H1 (cell line): ENCODE data around the gene RHBDD1. TPM values are rescaled to one million over a fixed set of nuclear protein-coding genes. Genes with fewer than 3 reads are reported as not detected.

Experiments
- CTCF ChIA-PET: fragments of 300-600 bp; sonication (Branson Sonifier 250); formaldehyde crosslinking; loops from one replicate; lab custom pipeline; 2021; ENCODE audit not compliant: partially characterized antibody; lab: Charles Lee
- POLR2A ChIA-PET: fragments of 300-600 bp; sonication (Branson Sonifier 250); formaldehyde crosslinking; loops from one replicate; lab custom pipeline; 2021; ENCODE audit warnings: inconsistent platforms; ENCODE audit not compliant: partially characterized antibody; lab: Charles Lee
- DNase-seq, 2 experiments: peaks; one replicate each; pipeline versions ENCODE4 v3.0.0 to v3.0.0-alpha.2; 2010 to 2022; ENCODE audit warnings: low spot score in 2 of 2, low read depth in 1 of 2, mixed read lengths in 1 of 2
- FAIRE-seq: peaks from 2 replicates; lab custom pipeline; 2011; peaks lifted over from hg19 to GRCh38; lab: Jason Lieb, UNC
- H2AFZ ChIP-seq: 2 replicates; pipeline ENCODE4 v1.8.1; 2012; ENCODE audit warnings: low read length, inconsistent platforms
- H2AK5ac ChIP-seq: 2 replicates; pipeline ENCODE4 v1.6.1; 2013; ENCODE audit warnings: low read depth, low read length
- H2BK120ac ChIP-seq: replicated peaks from 2 replicates; pipeline ENCODE3; 2013; ENCODE audit warnings: low read depth, low read length, inconsistent platforms
- H2BK12ac ChIP-seq: 2 replicates; pipeline ENCODE4 v1.6.1; 2013; ENCODE audit warnings: low read depth, low read length
- H2BK15ac ChIP-seq: 2 replicates; pipeline ENCODE4 v1.6.1; 2013; ENCODE audit warnings: low read length
- H2BK20ac ChIP-seq: 2 replicates; pipeline ENCODE4 v1.6.1; 2013; ENCODE audit warnings: low read length
- H2BK5ac ChIP-seq: 2 replicates; pipeline ENCODE4 v1.6.1; 2013; ENCODE audit warnings: low read depth, low read length
- H3K14ac ChIP-seq: 2 replicates; pipeline ENCODE4 v1.6.1; 2013; ENCODE audit warnings: inconsistent platforms; ENCODE audit not compliant: insufficient read length
- H3K18ac ChIP-seq: 2 replicates; pipeline ENCODE4 v1.6.1; 2013; ENCODE audit warnings: low read length; ENCODE audit errors: extremely low read depth
- H3K23ac ChIP-seq: 2 replicates; pipeline ENCODE4 v1.6.1; 2013; ENCODE audit warnings: inconsistent platforms; ENCODE audit not compliant: insufficient read length
- H3K23me2 ChIP-seq: 2 replicates; pipeline ENCODE4 v1.6.1; 2013; ENCODE audit warnings: low read depth, low read length
- H3K27ac ChIP-seq: 2 replicates; pipeline ENCODE4 v1.6.1; 2011; ENCODE audit warnings: low read depth, low read length, inconsistent platforms
- H3K27me3 ChIP-seq, 4 experiments: replicated peaks in 1 of 4; 1 replicate in 1 of 4; 2 replicates in 3 of 4; pipeline versions ENCODE4 v1.6.1 to v1.8.1; 2011 to 2013; ENCODE audit warnings: low read length in 3 of 4, mild to moderate bottlenecking in 3 of 4, inconsistent platforms in 2 of 4, mixed read lengths in 2 of 4, moderate library complexity in 1 of 4; ENCODE audit not compliant: control insufficient read depth in 3 of 4, insufficient read depth in 3 of 4; ENCODE audit errors: extremely low read depth in 1 of 4
- H3K36me3 ChIP-seq, 4 experiments: 2 replicates each; pipeline versions ENCODE4 v1.6.1 to v1.8.1; 2011 to 2013; ENCODE audit warnings: mild to moderate bottlenecking in 4 of 4, low read length in 3 of 4, moderate library complexity in 2 of 4, control low read depth in 1 of 4, inconsistent platforms in 1 of 4; ENCODE audit not compliant: insufficient read depth in 4 of 4, control insufficient read depth in 2 of 4
- H3K4ac ChIP-seq: replicated peaks from 2 replicates; pipeline ENCODE3; 2013; ENCODE audit warnings: low read length, low read depth, mixed read lengths, inconsistent platforms; ENCODE audit not compliant: insufficient read length
- H3K4me1 ChIP-seq, 4 experiments: replicated peaks in 1 of 4; 1 replicate in 1 of 4; 2 replicates in 3 of 4; pipeline versions ENCODE4 v1.6.1 to v1.8.1; 2011 to 2013; ENCODE audit warnings: low read length in 3 of 4, inconsistent platforms in 2 of 4, mixed read lengths in 1 of 4; ENCODE audit not compliant: insufficient read depth in 4 of 4, control insufficient read depth in 3 of 4
- H3K4me2 ChIP-seq, 2 experiments: 2 replicates each; pipeline versions ENCODE4 v1.6.1 to v1.8.1; 2011 to 2013; ENCODE audit warnings: low read depth in 2 of 2, low read length in 2 of 2, control low read depth in 1 of 2, inconsistent platforms in 1 of 2, mild to moderate bottlenecking in 1 of 2; ENCODE audit not compliant: insufficient read depth in 1 of 2
- H3K4me3 ChIP-seq, 4 experiments: fragments of 200-600, 300-600 bp in 1 of 4; sonication (generic), shearing (Covaris generic), sonication (Bioruptor Twin) in 1 of 4; 2 replicates each; pipeline versions ENCODE4 v1.5.1 to v1.8.1; 2011 to 2016; ENCODE audit warnings: low read length in 4 of 4, low read depth in 3 of 4, control low read depth in 2 of 4, inconsistent platforms in 2 of 4, mild to moderate bottlenecking in 2 of 4, mixed read lengths in 1 of 4, moderate library complexity in 1 of 4; ENCODE audit not compliant: insufficient read depth in 2 of 4; ENCODE audit errors: extremely low read depth in 1 of 4
- H3K56ac ChIP-seq: replicated peaks from 2 replicates; pipeline ENCODE3; 2013; ENCODE audit warnings: low read depth, mild to moderate bottlenecking, mixed read lengths, low read length, inconsistent platforms; ENCODE audit not compliant: insufficient read length
- H3K79me1 ChIP-seq: 2 replicates; pipeline ENCODE4 v1.6.1; 2013; ENCODE audit warnings: low read depth, low read length, control low read depth
- H3K79me2 ChIP-seq, 2 experiments: 2 replicates each; pipeline versions ENCODE4 v1.6.1 to v1.8.1; 2012 to 2013; ENCODE audit warnings: low read length in 2 of 2, mild to moderate bottlenecking in 2 of 2, inconsistent platforms in 1 of 2; ENCODE audit not compliant: insufficient read depth in 2 of 2, control insufficient read depth in 1 of 2
- H3K9ac ChIP-seq, 4 experiments: replicated peaks in 1 of 4; 1 replicate in 1 of 4; 2 replicates in 3 of 4; pipeline versions ENCODE4 v1.6.1 to v1.8.1; 2011 to 2013; ENCODE audit warnings: low read depth in 3 of 4, low read length in 3 of 4, control low read depth in 2 of 4, mild to moderate bottlenecking in 2 of 4, moderate library complexity in 2 of 4, inconsistent platforms in 1 of 4; ENCODE audit errors: extremely low read depth in 1 of 4
- H3K9me3 ChIP-seq, 2 experiments: 2 replicates each; pipeline versions ENCODE4 v1.6.1 to v1.8.1; 2012 to 2013; ENCODE audit warnings: mild to moderate bottlenecking in 2 of 2, moderate library complexity in 2 of 2, control low read depth in 1 of 2, inconsistent platforms in 1 of 2, low read depth in 1 of 2, low read length in 1 of 2, mixed read lengths in 1 of 2; ENCODE audit not compliant: insufficient read depth in 2 of 2
- H4K20me1 ChIP-seq, 2 experiments: replicated peaks in 1 of 2; 2 replicates each; pipeline versions ENCODE3 to v1.8.1; 2011 to 2013; ENCODE audit warnings: inconsistent platforms in 2 of 2, low read length in 2 of 2, mild to moderate bottlenecking in 1 of 2; ENCODE audit not compliant: insufficient read depth in 2 of 2, control insufficient read depth in 1 of 2
- H4K5ac ChIP-seq: 2 replicates; pipeline ENCODE4 v1.6.1; 2013; ENCODE audit warnings: low read length, low read depth, mixed read lengths, inconsistent platforms; ENCODE audit not compliant: insufficient read length
- H4K8ac ChIP-seq: 2 replicates; pipeline ENCODE4 v1.8.0; 2013; ENCODE audit warnings: mild to moderate bottlenecking, moderate library complexity, low read length, inconsistent platforms; ENCODE audit not compliant: insufficient read depth; ENCODE audit errors: extremely low read depth
- H4K91ac ChIP-seq: replicated peaks from 2 replicates; pipeline ENCODE3; 2013; ENCODE audit warnings: low read length, mixed read lengths, inconsistent platforms; ENCODE audit not compliant: insufficient read length
- ASH2L ChIP-seq: fragments of 200-600, 300-600 bp; sonication (generic); IDR thresholded peaks from one replicate; pipeline ENCODE4 v1.7.1; 2017; ENCODE audit warnings: low read length
- BACH1 ChIP-seq: IDR thresholded peaks from 2 replicates; pipeline ENCODE4 v1.6.1; 2012; ENCODE audit warnings: low read length, improper control_type of control experiment
- CBX5 ChIP-seq: fragments of 300-800, 300-1000 bp; sonication (generic); IDR thresholded peaks from 2 replicates; pipeline ENCODE4 v1.7.1; 2016; ENCODE audit warnings: antibody characterized with exemption, low read length, low read depth
- CBX8 ChIP-seq: fragments of 300-800, 300-1000 bp; sonication (generic); IDR thresholded peaks from 2 replicates; pipeline ENCODE4 v1.7.1; 2016; ENCODE audit warnings: low read depth, low read length, borderline replicate concordance
- GABPA ChIP-seq: IDR thresholded peaks from 2 replicates; pipeline ENCODE4 v1.6.1; 2011; ENCODE audit warnings: mild to moderate bottlenecking, low read length, moderate library complexity, borderline replicate concordance; ENCODE audit not compliant: insufficient read depth
- HDAC6 ChIP-seq: IDR thresholded peaks from one replicate; pipeline ENCODE4 v1.7.1; 2012; ENCODE audit warnings: low read depth, mild to moderate bottlenecking, inconsistent platforms, low read length, moderate library complexity
- KDM1A ChIP-seq: fragments of 200-600, 300-600 bp; sonication (generic); IDR thresholded peaks from 2 replicates; pipeline ENCODE4 v1.7.1; 2016; ENCODE audit warnings: mild to moderate bottlenecking, low read length, borderline replicate concordance
- POLR2A ChIP-seq, 2 experiments: IDR thresholded peaks; 1 replicate in 1 of 2; 2 replicates in 1 of 2; pipeline ENCODE4 v1.6.1; 2011; ENCODE audit warnings: low read depth in 2 of 2, low read length in 2 of 2, mild to moderate bottlenecking in 2 of 2; ENCODE audit errors: control extremely low read depth in 1 of 2
- POU5F1 ChIP-seq: IDR thresholded peaks from 2 replicates; pipeline ENCODE4 v1.6.1; 2011; ENCODE audit warnings: low read depth, mild to moderate bottlenecking, low read length, moderate library complexity
- SIX5 ChIP-seq: IDR thresholded peaks from 2 replicates; pipeline ENCODE4 v1.6.1; 2011; ENCODE audit warnings: mild to moderate bottlenecking, low read depth, low read length
- WGBS, 2 experiments: shearing (Covaris generic) in 1 of 2; methylation state at CpG; one replicate each; pipeline versions ENCODE4 v1.1.6 to v1.1.7; 2013 to 2015; ENCODE audit warnings: low lambda C conversion rate in 2 of 2, mixed read lengths in 2 of 2, inconsistent platforms in 1 of 2, low coverage in 1 of 2, missing lambda C conversion rate in 1 of 2; ENCODE audit not compliant: insufficient replicate concordance in 2 of 2, insufficient coverage in 1 of 2, insufficient read length in 1 of 2; ENCODE audit errors: extremely low coverage in 1 of 2, missing lambda C conversion rate in 1 of 2; 5-methylcytosine and 5-hydroxymethylcytosine counted together
- polyA plus RNA-seq, 7 experiments: library from polyadenylated mRNA; depleted of rRNA in 3 of 7; stranded (reverse) in 5 of 7; unstranded in 2 of 7; fragments of >200 nt in 5 of 7; fragments of 200-250 nt in 2 of 7; gene quantifications; 1 replicate in 5 of 7; 2 replicates in 1 of 7; 4 replicates in 1 of 7; pipeline versions ENCODE4 v1.2.1 to v1.2.3, GENCODE V29; 2011 to 2013; ENCODE audit warnings: missing spikeins in 2 of 7, mixed read lengths in 2 of 7
- total RNA-seq: library from RNA; stranded (reverse); fragmentation: NEBNext Ultra II Directional; extraction: Animal tissue kit (Norgen Biotek cat#: 25700); gene quantifications from 2 replicates; pipeline ENCODE4 v1.2.1, GENCODE V29; 2021

The RHBDD1 gene
- total and polyA plus RNA-seq, 2 of the 8 experiments (the other 6 are each of a cell fraction or from before 2014, with no cell fraction given) = 10.5 to 23.1 TPM

DNA sequence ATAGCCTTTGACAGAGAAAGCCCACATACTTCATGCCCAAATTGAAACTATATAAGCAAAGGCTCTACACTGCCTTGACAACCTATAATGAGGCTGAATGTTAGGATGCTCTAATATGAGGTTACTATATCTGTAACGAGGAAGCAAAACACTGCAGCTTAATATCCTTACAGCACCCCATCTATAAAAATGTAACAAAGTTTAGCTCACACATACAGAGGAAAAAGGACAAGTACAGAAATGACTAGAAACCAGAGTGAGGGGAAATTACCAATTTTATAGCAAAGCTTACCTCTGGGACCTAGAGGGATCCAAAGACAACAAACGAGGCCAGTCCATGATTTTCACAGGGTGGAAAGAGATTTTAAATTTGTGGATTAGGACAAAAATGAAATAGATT is 189.7 kb downstream of the RHBDD1 start:
- Histone ChIP-seq H2AK5ac (no peak overlapping the region), H3K36me3 (no peaks in the 10 kb centered on the region), H4K20me1 (no peaks in the 10 kb centered on the region), H2BK15ac (no peak overlapping the region), H3K4me1 (peaks cover 0 to 3% (median 0%) of the 10 kb centered on the region in 4 experiments; a peak in 1 of 7 replicates), H3K4me2 (no peak overlapping the region), H2BK12ac (no peak overlapping the region), H3K9me3 (no peaks in the 10 kb centered on the region), H2AFZ (no peak overlapping the region), H2BK120ac (no peak overlapping the region), H2BK5ac (no peak overlapping the region), H3K79me2 (no peaks in the 10 kb centered on the region), H3K27me3 (no peaks in the 10 kb centered on the region), H3K9ac (no peak overlapping the region), H3K23me2 (no peaks in the 10 kb centered on the region), H4K5ac (no peak overlapping the region), H3K4ac (no peak overlapping the region), H4K91ac (no peak overlapping the region), H3K14ac (no peak overlapping the region), H3K79me1 (no peaks in the 10 kb centered on the region), H3K27ac (no peak overlapping the region), H3K56ac (no peak overlapping the region), H3K23ac (no peak overlapping the region), H4K8ac (no peak overlapping the region), H2BK20ac (no peak overlapping the region), H3K18ac (no peak overlapping the region), H3K4me3 (no peak overlapping the region)
- TF ChIP-seq BACH1 (no peak), POLR2A (IDR thresholded peaks at IDR 0.05; ENCODE audit: control extremely low read depth in 1 of 2, low read depth in 2 of 2, low read length in 2 of 2) (no peak), GABPA (no peak), HDAC6 (no peak), CBX5 (no peak), ASH2L (no peak), POU5F1 (no peak), SIX5 (no peak), CBX8 (no peak), KDM1A (no peak)
- DNase-seq (no peak), FAIRE-seq (no peak)
- CTCF ChIA-PET = interaction anchor here (1.0 to 1.1 kb wide), 2 partner anchors 13 to 27 kb away, joined by 3 read pairs; no protein-coding TSS in a partner anchor
- POLR2A ChIA-PET = no interaction called here
- WGBS, 2 experiments = 87% methylated on average over 2 of the region's 2 CpGs; no CpG with 5 or more reads in 1 of the 2 experiments
